ENCODE data around the gene CDH20.

- TF ChIP-seq CTCF (IDR thresholded peaks at IDR 0.05; ENCODE audit: low read depth, low read length) (no peak), POLR2A (IDR thresholded peaks at IDR 0.05; ENCODE audit: extremely low read depth, insufficient read length) (no peak), MAX (IDR thresholded peaks at IDR 0.05; ENCODE audit: low read depth, low read length) (no peak), MYC (IDR thresholded peaks at IDR 0.05; ENCODE audit: low read depth, low read length) (no peak)
Observed at GRCh38 chr18:61589053-61589723, 256.0 kb downstream of the CDH20 start.
